B cell (primary cell): ENCODE results near the gene ELK3. TPM values are rescaled to one million over a fixed set of nuclear protein-coding genes. Genes with fewer than 3 reads are reported as not detected.

Experiments used
- ATAC-seq: fragments of 200-7000 bp; cut with Tn5 transposase; one replicate; pipeline ENCODE4 v1.10.0; 2021; ENCODE audit warnings: low read depth, mild to moderate bottlenecking, moderate number of reproducible peaks, moderate library complexity
- CTCF ChIA-PET: fragments of 350-600 bp; sonication (Branson Sonifier 250); formaldehyde crosslinking; loops from one replicate; lab custom pipeline; 2021; ENCODE audit warnings: antibody characterized with exemption, inconsistent platforms; lab: Charles Lee
- POLR2A ChIA-PET: fragments of 350-600 bp; sonication (Branson Sonifier 250); formaldehyde crosslinking; loops from one replicate; lab custom pipeline; 2021; ENCODE audit warnings: antibody characterized with exemption; lab: Charles Lee
- DNase-seq: peaks from one replicate; pipeline ENCODE4 v3.0.0; 2013
- H2AFZ ChIP-seq: 2 replicates; pipeline ENCODE4 v1.6.1; 2012; ENCODE audit warnings: mild to moderate bottlenecking, low read depth, low read length; ENCODE audit not compliant: insufficient read depth, poor library complexity, severe bottlenecking
- H3K27ac ChIP-seq, 2 donors: 1 replicate in 1 of 2; 2 replicates in 1 of 2; pipeline ENCODE4 v1.5.1; 2012 to 2013; ENCODE audit warnings: low read length in 2 of 2, mild to moderate bottlenecking in 2 of 2, moderate library complexity in 1 of 2
- H3K27me3 ChIP-seq, 4 experiments: fragments of 200-600 bp in 1 of 4; sonication (generic) in 1 of 4; replicated peaks in 1 of 4; 1 replicate in 2 of 4; 2 replicates in 2 of 4; pipeline versions ENCODE4 v1.6.1 to v1.7.0; 2013 to 2016; ENCODE audit warnings: low read length in 3 of 4, mild to moderate bottlenecking in 2 of 4, mixed read lengths in 1 of 4, moderate library complexity in 1 of 4; ENCODE audit not compliant: insufficient read depth in 4 of 4, control insufficient read depth in 3 of 4; ENCODE audit errors: control extremely low read depth in 1 of 4
- H3K36me3 ChIP-seq, 2 experiments: replicated peaks in 1 of 2; 1 replicate in 1 of 2; 2 replicates in 1 of 2; pipeline versions ENCODE4 v1.6.1 to v1.7.1; 2013; ENCODE audit warnings: low read length in 1 of 2; ENCODE audit not compliant: insufficient read depth in 2 of 2, control insufficient read depth in 1 of 2; ENCODE audit errors: control extremely low read depth in 1 of 2, extremely low read depth in 1 of 2
- H3K4me1 ChIP-seq, 2 donors: fragments of 200-600 bp in 1 of 2; sonication (generic) in 1 of 2; 1 replicate in 1 of 2; 2 replicates in 1 of 2; pipeline versions ENCODE4 v1.5.1 to v1.6.1; 2013 to 2017; ENCODE audit warnings: low read length in 2 of 2; ENCODE audit not compliant: control insufficient read depth in 2 of 2, insufficient read depth in 2 of 2
- H3K4me2 ChIP-seq: replicated peaks from 2 replicates; pipeline ENCODE3; 2012; ENCODE audit warnings: mild to moderate bottlenecking, low read depth, low read length; ENCODE audit not compliant: poor library complexity, severe bottlenecking
- H3K4me3 ChIP-seq, 5 experiments: fragments of 200-600 bp in 1 of 5; sonication (generic) in 1 of 5; 1 replicate in 3 of 5; 2 replicates in 2 of 5; pipeline versions ENCODE4 v1.5.1 to v1.7.0; 2011 to 2016; ENCODE audit warnings: low read length in 4 of 5, mild to moderate bottlenecking in 4 of 5, low read depth in 2 of 5, control low read depth in 1 of 5, moderate library complexity in 1 of 5; ENCODE audit not compliant: insufficient read depth in 1 of 5; ENCODE audit errors: control extremely low read depth in 1 of 5, extremely low read depth in 1 of 5
- H3K79me2 ChIP-seq: fragments of 200-600 bp; sonication (generic); one replicate; pipeline ENCODE4 v1.6.0; 2016; ENCODE audit warnings: low read length; ENCODE audit not compliant: control insufficient read depth, insufficient read depth
- H3K9ac ChIP-seq: fragments of 200-600 bp; sonication (generic); 2 replicates; pipeline ENCODE4 v1.6.1; 2017; ENCODE audit warnings: mild to moderate bottlenecking, low read length, moderate library complexity
- H3K9me3 ChIP-seq, 3 donors: one replicate each; pipeline versions ENCODE4 v1.6.1 to v1.7.1; 2013; ENCODE audit warnings: low read length in 2 of 3; ENCODE audit not compliant: control insufficient read depth in 2 of 3, insufficient read depth in 1 of 3; ENCODE audit errors: control extremely low read depth in 1 of 3
- H4K20me1 ChIP-seq: 2 replicates; pipeline ENCODE4 v1.6.0; 2012; ENCODE audit warnings: mild to moderate bottlenecking, low read length; ENCODE audit not compliant: insufficient read depth, control insufficient read depth, poor library complexity, severe bottlenecking
- H3K27ac Mint-ChIP-seq: one replicate; pipeline ENCODE4 v1.8.0; 2021; ENCODE audit warnings: mixed read lengths
- H3K27me3 Mint-ChIP-seq: one replicate; pipeline ENCODE4 v1.8.0; 2021; ENCODE audit warnings: mixed read lengths
- H3K4me1 Mint-ChIP-seq: one replicate; pipeline ENCODE4 v1.8.0; 2021; ENCODE audit warnings: mixed read lengths
- H3K4me3 Mint-ChIP-seq: one replicate; pipeline ENCODE4 v1.8.0; 2021; ENCODE audit warnings: mixed read lengths
- H3K9me3 Mint-ChIP-seq: one replicate; pipeline ENCODE4 v1.8.0; 2022; ENCODE audit warnings: mixed read lengths; ENCODE audit not compliant: insufficient read depth
- EZH2 ChIP-seq: IDR thresholded peaks from 2 replicates; pipeline ENCODE4 v1.6.1; 2012; ENCODE audit warnings: borderline replicate concordance, low read depth, mild to moderate bottlenecking, moderate library complexity, low read length; ENCODE audit not compliant: insufficient read depth, poor library complexity, severe bottlenecking
- WGBS: methylation state at CpG from one replicate; pipeline ENCODE4 v1.1.5; 2013; ENCODE audit warnings: missing lambda C conversion rate; ENCODE audit not compliant: insufficient coverage; 5-methylcytosine and 5-hydroxymethylcytosine counted together
- intact Hi-C: fragments of 100-400 bp; cut with micrococcal nuclease; formaldehyde crosslinking; loops from one replicate; pipeline ENCODE4 v1.10.0; 2022
- polyA plus RNA-seq: library from polyadenylated mRNA; depleted of rRNA; stranded (reverse); fragments of >200 nt; gene quantifications from 2 replicates; pipeline ENCODE4 v1.2.3, GENCODE V29; 2012
- total RNA-seq, 2 donors: library from RNA; stranded (reverse); fragments of 120-200 nt in 1 of 2; gene quantifications; 1 replicate in 1 of 2; 2 replicates in 1 of 2; pipeline versions ENCODE4 v1.2.3 to v1.2.4, GENCODE V29; 2013 to 2022
- TF ChIP-seq, protein P1 (sequence below): fragments of 200-600 bp; IDR thresholded peaks from one replicate; pipeline ENCODE4 v1.8.0; 2022; ENCODE audit warnings: antibody characterized with exemption, mild to moderate bottlenecking

The ELK3 gene
- total and polyA plus RNA-seq, 2 donors (not counting 1 experiment from before 2014, with no cell fraction given): 10.5 to 87.1 TPM

DNA sequence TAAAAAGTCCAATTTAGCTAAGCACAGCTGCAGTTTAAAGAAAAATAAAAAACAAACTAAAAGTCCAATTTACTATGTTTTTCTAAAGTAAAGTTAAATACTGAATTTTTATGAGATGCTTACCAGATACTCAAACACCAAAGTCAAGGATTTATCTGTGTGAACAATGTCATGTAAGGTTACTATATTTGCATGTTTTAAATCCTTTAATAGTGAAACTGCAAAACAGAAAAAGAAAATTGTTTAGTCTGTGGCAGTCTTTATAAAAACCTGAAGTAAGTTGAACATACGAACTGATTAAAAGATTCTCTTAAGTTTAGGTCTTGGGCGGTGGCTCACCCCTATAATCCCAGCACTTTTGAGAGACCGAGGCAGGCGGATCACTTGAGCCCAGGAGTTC is 103.3 kb downstream of the ELK3 start:
- H3K4me2 ChIP-seq: no peak overlapping the region
- ATAC-seq (no peak), DNase-seq (no peak)
- H3K27ac ChIP-seq: no peak overlapping the region
- H2AFZ ChIP-seq: no peak overlapping the region
- Mint-ChIP-seq H3K4me3 (no peak overlapping the region), H3K27me3 (no peaks in the 10 kb centered on the region), H3K9me3 (no peaks in the 10 kb centered on the region), H3K4me1 (peaks cover 5% of the 10 kb centered on the region), H3K27ac (no peak overlapping the region)
- POLR2A ChIA-PET: no interaction called here
- H3K79me2 ChIP-seq: peaks cover 5% of the 10 kb centered on the region
- no peaks in the 10 kb centered on the region for H3K9me3 ChIP-seq
- H3K9ac ChIP-seq: no peak overlapping the region
- no peaks in the 10 kb centered on the region for H3K4me1 ChIP-seq
- no peaks in the 10 kb centered on the region for H4K20me1 ChIP-seq
- H3K4me3 ChIP-seq: no peak overlapping the region
- H3K27me3 ChIP-seq: no peaks in the 10 kb centered on the region
- intact Hi-C loops: no loop called here
- peaks cover 14 to 33% of the 10 kb centered on the region in 2 experiments for H3K36me3 ChIP-seq
- no CpG with 5 or more reads among the region's 4 CpGs for WGBS
- TF ChIP-seq, protein P1, sequence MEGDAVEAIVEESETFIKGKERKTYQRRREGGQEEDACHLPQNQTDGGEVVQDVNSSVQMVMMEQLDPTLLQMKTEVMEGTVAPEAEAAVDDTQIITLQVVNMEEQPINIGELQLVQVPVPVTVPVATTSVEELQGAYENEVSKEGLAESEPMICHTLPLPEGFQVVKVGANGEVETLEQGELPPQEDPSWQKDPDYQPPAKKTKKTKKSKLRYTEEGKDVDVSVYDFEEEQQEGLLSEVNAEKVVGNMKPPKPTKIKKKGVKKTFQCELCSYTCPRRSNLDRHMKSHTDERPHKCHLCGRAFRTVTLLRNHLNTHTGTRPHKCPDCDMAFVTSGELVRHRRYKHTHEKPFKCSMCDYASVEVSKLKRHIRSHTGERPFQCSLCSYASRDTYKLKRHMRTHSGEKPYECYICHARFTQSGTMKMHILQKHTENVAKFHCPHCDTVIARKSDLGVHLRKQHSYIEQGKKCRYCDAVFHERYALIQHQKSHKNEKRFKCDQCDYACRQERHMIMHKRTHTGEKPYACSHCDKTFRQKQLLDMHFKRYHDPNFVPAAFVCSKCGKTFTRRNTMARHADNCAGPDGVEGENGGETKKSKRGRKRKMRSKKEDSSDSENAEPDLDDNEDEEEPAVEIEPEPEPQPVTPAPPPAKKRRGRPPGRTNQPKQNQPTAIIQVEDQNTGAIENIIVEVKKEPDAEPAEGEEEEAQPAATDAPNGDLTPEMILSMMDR: no peak
- TF ChIP-seq EZH2: no peak
- CTCF ChIA-PET: no interaction called here

DNA sequence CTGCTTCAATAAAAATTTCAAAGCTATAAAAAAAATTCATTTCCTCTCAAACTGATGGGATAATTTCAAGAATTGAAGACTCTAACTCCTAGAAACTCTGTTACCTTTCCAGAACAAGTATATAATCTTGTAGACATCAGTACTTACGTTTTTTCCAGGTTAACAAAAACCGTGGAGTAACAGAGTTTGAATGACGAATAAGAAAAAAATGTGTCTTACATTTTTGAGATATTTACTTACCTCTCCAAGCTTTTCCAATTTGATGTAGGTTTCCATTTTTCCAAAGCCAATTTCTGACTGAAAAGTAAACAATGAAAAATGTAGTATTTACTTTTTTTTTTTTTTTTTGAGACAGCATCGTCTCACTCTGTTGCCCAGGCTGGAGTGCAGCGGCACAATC is 105.9 kb downstream of the ELK3 start:
- DNase-seq: no peak
- no peak overlapping the region for H3K4me3 ChIP-seq
- no peak overlapping the region for H3K27ac Mint-ChIP-seq
- H3K79me2 ChIP-seq: peaks cover 20% of the 10 kb centered on the region
- H3K9ac ChIP-seq: no peak overlapping the region
- ChIA-PET POLR2A (no interaction called here), CTCF (interaction anchor here (0.6 kb wide), 1 partner anchor 158 kb away, joined by 6 read pairs; no protein-coding TSS in a partner anchor)
- H3K4me3 Mint-ChIP-seq: no peak overlapping the region
- intact Hi-C loops: loop anchor here (5.0 kb wide), 1 partner anchor 33 kb away; no protein-coding TSS in a partner anchor
- H3K9me3 Mint-ChIP-seq: no peaks in the 10 kb centered on the region
- no peak for ATAC-seq
- peaks cover 8 to 31% of the 10 kb centered on the region in 2 experiments for H3K36me3 ChIP-seq
- no peaks in the 10 kb centered on the region for H3K9me3 ChIP-seq
- no peak for TF ChIP-seq EZH2
- TF ChIP-seq, protein P1: no peak
- no peak overlapping the region for H2AFZ ChIP-seq
- no peak overlapping the region for H3K4me2 ChIP-seq
- H3K27me3 Mint-ChIP-seq: no peaks in the 10 kb centered on the region
- peaks cover 3% of the 10 kb centered on the region for H3K4me1 Mint-ChIP-seq
- no peak overlapping the region for H3K27ac ChIP-seq
- H3K4me1 ChIP-seq: no peaks in the 10 kb centered on the region
- peaks cover 8% of the 10 kb centered on the region for H4K20me1 ChIP-seq
- H3K27me3 ChIP-seq: no peaks in the 10 kb centered on the region
- 100% methylated on average over 2 of the region's 5 CpGs for WGBS
